Suprapubic skin (tissue), 3 donors: ENCODE data around the gene UBE3C.

Source experiments
- CTCF ChIP-seq, 2 donors: fragments of 200-600 bp in 1 of 2; fragments of 450-650 bp in 1 of 2; sonication (generic) in 1 of 2; IDR thresholded peaks; one replicate each; pipeline ENCODE4 v1.5.1; 2016 to 2019; ENCODE audit warnings: antibody characterized with exemption in 2 of 2, mild to moderate bottlenecking in 1 of 2, moderate library complexity in 1 of 2
- POLR2A ChIP-seq, 2 donors: fragments of 450-650 bp; IDR thresholded peaks; one replicate each; pipeline ENCODE4 v1.6.1; 2017; ENCODE audit warnings: antibody characterized with exemption in 2 of 2, mild to moderate bottlenecking in 2 of 2, moderate library complexity in 2 of 2

GRCh38 chr7:157293413-157293788, 154.7 kb downstream of the UBE3C start:
- TF ChIP-seq CTCF (IDR thresholded peaks at IDR 0.05) (no peak), POLR2A (IDR thresholded peaks at IDR 0.05) (no peak)
